HepG2 (cell line): ENCODE data around the gene CEACAM21. TPM values are rescaled to one million over a fixed set of nuclear protein-coding genes. Genes with fewer than 3 reads are reported as not detected.

Experiments
- ATAC-seq: fragments of 200-7000 bp; cut with Tn5 transposase; 3 replicates; pipeline ENCODE4 v1.9.1; 2020; ENCODE audit warnings: mild to moderate bottlenecking, moderate library complexity
- BruUV-seq: library from RNA; stranded (reverse); fragments of 400-500 nt; replicated peaks from 2 replicates; lab custom pipeline; 2021; lab: Mats Ljungman, UMichigan
- CTCF ChIA-PET: fragments of 300-600 bp; formaldehyde crosslinking; extraction: SDS; loops from one replicate; lab custom pipeline; 2021; ENCODE audit warnings: low total read pairs, inconsistent platforms, low intra/inter-chr PET ratio; lab: Yijun Ruan, JAX
- POLR2A ChIA-PET: fragments of 350-600 bp; sonication (Branson Sonifier 250); formaldehyde crosslinking; loops from one replicate; lab custom pipeline; 2020; ENCODE audit warnings: antibody characterized with exemption, inconsistent platforms; lab: Yijun Ruan, JAX
- DNase-seq: peaks from one replicate; pipeline ENCODE4 v3.0.0-alpha.2; 2015; ENCODE audit warnings: low spot score
- FAIRE-seq: peaks from 3 replicates; lab custom pipeline; 2011; peaks lifted over from hg19 to GRCh38; lab: Jason Lieb, UNC
- H2AFZ ChIP-seq: one replicate; pipeline ENCODE4 v1.6.1; 2011; ENCODE audit warnings: low read length, inconsistent platforms
- H3K27ac ChIP-seq: fragments of 300-600 bp; 3 replicates; pipeline ENCODE4 v1.8.0; 2011; ENCODE audit warnings: mixed run types, mild to moderate bottlenecking, mixed read lengths, low read length, inconsistent platforms; ENCODE audit not compliant: insufficient read depth; ENCODE audit errors: extremely low read length
- H3K27me3 ChIP-seq, 2 experiments: fragments of 200-600 bp in 1 of 2; 2 replicates in 1 of 2; 3 replicates in 1 of 2; pipeline versions ENCODE4 v1.6.0 to v1.8.0; 2011; ENCODE audit warnings: low read length in 2 of 2, mild to moderate bottlenecking in 2 of 2, moderate library complexity in 2 of 2, inconsistent platforms in 1 of 2; ENCODE audit not compliant: insufficient read depth in 2 of 2, control insufficient read depth in 1 of 2
- H3K36me3 ChIP-seq, 2 experiments: fragments of 200-600 bp in 1 of 2; replicated peaks in 1 of 2; 2 replicates in 1 of 2; 3 replicates in 1 of 2; pipeline versions ENCODE4 v1.5.1 to v1.8.0; 2011; ENCODE audit warnings: low read length in 2 of 2, inconsistent platforms in 1 of 2; ENCODE audit not compliant: insufficient read depth in 2 of 2, control insufficient read depth in 1 of 2
- H3K4me1 ChIP-seq: 2 replicates; pipeline ENCODE4 v1.5.1; 2012; ENCODE audit warnings: low read length, inconsistent platforms; ENCODE audit not compliant: insufficient read depth
- H3K4me2 ChIP-seq: 2 replicates; pipeline ENCODE4 v1.6.0; 2011; ENCODE audit warnings: low read depth, low read length, inconsistent platforms
- H3K4me3 ChIP-seq, 3 experiments: fragments of 200-600 bp in 1 of 3; sonication (generic), shearing (Covaris generic) in 1 of 3; replicated peaks in 1 of 3; 2 replicates each; pipeline ENCODE4 v1.5.1; 2011 to 2016; ENCODE audit warnings: low read length in 3 of 3, inconsistent platforms in 2 of 3, low read depth in 2 of 3, mild to moderate bottlenecking in 2 of 3, control low read depth in 1 of 3, mixed read lengths in 1 of 3; ENCODE audit not compliant: insufficient read depth in 1 of 3
- H3K79me2 ChIP-seq: one replicate; pipeline ENCODE4 v1.6.1; 2011; ENCODE audit warnings: low read length, inconsistent platforms; ENCODE audit not compliant: insufficient read depth
- H3K9ac ChIP-seq: 2 replicates; pipeline ENCODE4 v1.6.0; 2011; ENCODE audit warnings: mild to moderate bottlenecking, low read depth, low read length, inconsistent platforms; ENCODE audit not compliant: insufficient read depth
- H3K9me3 ChIP-seq: 2 replicates; pipeline ENCODE4 v1.5.1; 2012; ENCODE audit warnings: mild to moderate bottlenecking, low read length
- H4K20me1 ChIP-seq: 2 replicates; pipeline ENCODE4 v1.6.0; 2011; ENCODE audit warnings: inconsistent platforms, mild to moderate bottlenecking, low read length, moderate library complexity; ENCODE audit not compliant: insufficient read depth
- AHR ChIP-seq: IDR thresholded peaks from 2 replicates; pipeline ENCODE4 v1.6.1; 2018; ENCODE audit warnings: missing genetic modification reagents, missing compliant biosample characterization
- ATRX ChIP-seq: sonication (generic); formaldehyde crosslinking; IDR thresholded peaks from 2 replicates; pipeline ENCODE4 v1.4.0; 2020; ENCODE audit warnings: missing genetic modification reagents, borderline replicate concordance
- MAF1 ChIP-seq: sonication (generic); formaldehyde crosslinking; IDR thresholded peaks from 2 replicates; pipeline ENCODE4 v1.5.0; 2020; ENCODE audit warnings: missing genetic modification reagents, borderline replicate concordance
- MATR3 ChIP-seq: sonication (generic); formaldehyde crosslinking; IDR thresholded peaks from 2 replicates; pipeline ENCODE4 v1.4.0; 2020; ENCODE audit warnings: missing genetic modification reagents
- MAX ChIP-seq: IDR thresholded peaks from 2 replicates; pipeline ENCODE4 v1.6.1; 2012; ENCODE audit warnings: inconsistent platforms
- NFKB2 ChIP-seq: sonication (generic); formaldehyde crosslinking; IDR thresholded peaks from 2 replicates; pipeline ENCODE4 v1.4.0; 2020; ENCODE audit warnings: missing genetic modification reagents, borderline replicate concordance
- NRL ChIP-seq: sonication (generic); formaldehyde crosslinking; IDR thresholded peaks from 2 replicates; pipeline ENCODE4 v1.5.0; 2020; ENCODE audit warnings: missing genetic modification reagents, mild to moderate bottlenecking, moderate library complexity, borderline replicate concordance
- RFX1 ChIP-seq: fragments of 450-650 bp; IDR thresholded peaks from 2 replicates; pipeline ENCODE4 v1.6.1; 2017
- SKI ChIP-seq: fragments of 450-650 bp; IDR thresholded peaks from one replicate; pipeline ENCODE4 v1.6.1; 2018; ENCODE audit warnings: mild to moderate bottlenecking; ENCODE audit not compliant: partially characterized antibody
- SRY ChIP-seq: sonication (generic); formaldehyde crosslinking; IDR thresholded peaks from 2 replicates; pipeline ENCODE4 v1.8.0; 2022; ENCODE audit warnings: mild to moderate bottlenecking, missing genetic modification reagents
- TMF1 ChIP-seq: sonication (generic); formaldehyde crosslinking; IDR thresholded peaks from 2 replicates; pipeline ENCODE4 v1.8.1; 2022; ENCODE audit warnings: low read depth, missing genetic modification reagents
- ZBTB7A ChIP-seq: sonication (generic); formaldehyde crosslinking; IDR thresholded peaks from 2 replicates; pipeline ENCODE4 v1.8.0; 2022; ENCODE audit warnings: mild to moderate bottlenecking, missing genetic modification reagents
- ZNF143 ChIP-seq: sonication (generic); formaldehyde crosslinking; IDR thresholded peaks from 2 replicates; pipeline ENCODE4 v1.4.0; 2020; ENCODE audit warnings: missing genetic modification reagents
- ZNF251 ChIP-seq: sonication (generic); formaldehyde crosslinking; IDR thresholded peaks from 2 replicates; pipeline ENCODE4 v1.9.0; 2021; ENCODE audit warnings: mild to moderate bottlenecking, missing genetic modification reagents
- ZNF441 ChIP-seq: sonication (generic); formaldehyde crosslinking; IDR thresholded peaks from 2 replicates; pipeline ENCODE4 v1.7.0; 2021; ENCODE audit warnings: missing genetic modification reagents, borderline replicate concordance
- ZNF512B ChIP-seq: sonication (generic); formaldehyde crosslinking; IDR thresholded peaks from 2 replicates; pipeline ENCODE4 v1.5.1; 2020; ENCODE audit warnings: missing genetic modification reagents, mild to moderate bottlenecking, borderline replicate concordance
- ZNF7 ChIP-seq: IDR thresholded peaks from 2 replicates; pipeline ENCODE4 v1.6.1; 2016; ENCODE audit warnings: missing biosample characterization, missing genetic modification reagents
- ZNF720 ChIP-seq: sonication (generic); formaldehyde crosslinking; IDR thresholded peaks from 2 replicates; pipeline ENCODE4 v1.4.0; 2020; ENCODE audit warnings: missing genetic modification reagents
- WGBS: methylation state at CpG from one replicate; pipeline ENCODE4 v1.1.6; 2017; ENCODE audit warnings: low lambda C conversion rate; 5-methylcytosine and 5-hydroxymethylcytosine counted together
- in situ Hi-C: cut with HindIII; loops from 2 replicates; pipeline ENCODE4 v1.10.0; 2017; ENCODE audit warnings: low pct_unique_long_range_greater_than_20kb; ENCODE audit not compliant: extremely low pct_ligation_motif_present
- intact Hi-C: fragments of 100-400 bp; cut with micrococcal nuclease; formaldehyde crosslinking; loops from one replicate; pipeline ENCODE4 v1.10.0; 2022; ENCODE audit not compliant: unreplicated experiment
- polyA plus RNA-seq, 8 experiments: library from polyadenylated mRNA; depleted of rRNA in 3 of 8; stranded (reverse) in 7 of 8; unstranded in 1 of 8; fragments of >200 nt; fragmentation: Illumina TruSeq in 4 of 8; extraction: Trizol in 4 of 8; gene quantifications; 2 replicates each; pipeline versions ENCODE4 v1.2.1 to v1.2.3, GENCODE V29; 2011 to 2016; ENCODE audit warnings: low read depth in 4 of 8, missing spikeins in 1 of 8, mixed read lengths in 1 of 8; ENCODE audit not compliant: insufficient read depth in 1 of 8
- total RNA-seq, 5 experiments: library from RNA; depleted of rRNA; stranded (reverse); fragments of >200 nt; fragmentation: Illumina TruSeq; extraction: Trizol; gene quantifications; 2 replicates each; pipeline ENCODE4 v1.2.3, GENCODE V29; 2016; ENCODE audit warnings: low read depth in 1 of 5

Gene CEACAM21
- total and polyA plus RNA-seq, 2 of the 13 experiments (the other 11 are each of a cell fraction or from before 2014, with no cell fraction given), result 0.05 TPM; not detected in 1

- TF ChIP-seq ZNF512B (CRISPR knock-in tag) (no peak), MAF1 (CRISPR knock-in tag) (no peak), NRL (CRISPR knock-in tag) (no peak), ZNF7 (no peak), SKI (no peak)
Measured at GRCh38 chr19:41619018-41619556, 43.1 kb downstream of the CEACAM21 start (continued).

- in situ Hi-C loops, result no loop called here
- CTCF ChIA-PET, result no interaction called here
Measured at GRCh38 chr19:41620171-41620570, 44.2 kb downstream of the CEACAM21 start.

More at GRCh38 chr19:41620171-41620570, 44.2 kb downstream of the CEACAM21 start:
- no peak for DNase-seq
- POLR2A ChIA-PET, result no interaction called here
- BruUV-seq, result no TSS peak
- no peak overlapping the region for H3K4me2 ChIP-seq
- no peak for FAIRE-seq
- no peak for ATAC-seq
- no peak overlapping the region for H3K4me3 ChIP-seq
- H2AFZ ChIP-seq, result no peak overlapping the region
- H3K79me2 ChIP-seq, result no peaks in the 10 kb centered on the region
- H3K27ac ChIP-seq, result no peak overlapping the region
- no peaks in the 10 kb centered on the region for H4K20me1 ChIP-seq
- H3K4me1 ChIP-seq, result no peaks in the 10 kb centered on the region
- peaks cover 0 to 4% of the 10 kb centered on the region in 2 experiments; a peak in 1 of 5 replicates for H3K27me3 ChIP-seq
- intact Hi-C loops, result no loop called here
- TF ChIP-seq MAX (no peak), ZNF251 (CRISPR knock-in tag) (no peak), MATR3 (CRISPR knock-in tag) (no peak), SRY (CRISPR knock-in tag) (no peak), ATRX (CRISPR knock-in tag) (no peak), RFX1 (no peak), AHR (CRISPR knock-in tag) (no peak), NFKB2 (CRISPR knock-in tag) (no peak), ZNF143 (CRISPR knock-in tag) (no peak), ZNF720 (CRISPR knock-in tag) (no peak), ZBTB7A (CRISPR knock-in tag) (no peak), TMF1 (CRISPR knock-in tag) (no peak), ZNF441 (no peak)
- TF ChIP-seq, all 625 proteins: peak for 0
- WGBS, result 0% methylated on average over 2 of the region's 5 CpGs
- Histone ChIP-seq H3K36me3 (no peaks in the 10 kb centered on the region), H3K9ac (no peak overlapping the region), H3K9me3 (no peaks in the 10 kb centered on the region)
